ENCODE results near the gene RGL2. TPM values are rescaled to one million over a fixed set of nuclear protein-coding genes. Genes with fewer than 3 reads are reported as not detected.

Gene RGL2
- total and polyA plus RNA-seq, 2 of the 13 experiments (the other 11 are each of a cell fraction or from before 2014, with no cell fraction given) = 22.9 to 47.4 TPM

- TF ChIP-seq ZNF75D (CRISPR knock-in tag; IDR thresholded peaks at IDR 0.05; ENCODE audit: borderline replicate concordance) = no peak
- TF ChIP-seq ZBTB43 (CRISPR knock-in tag; conservative IDR thresholded peaks at IDR 0.05) = peak; percentile 33; the same call in 1 of the 2 replicates
- peak; percentile 44 for TF ChIP-seq HNRNPLL (IDR thresholded peaks at IDR 0.05; ENCODE audit: low read depth, low read length, poor library complexity, severe bottlenecking)
- no peak for TF ChIP-seq RFX3 (CRISPR knock-in tag; IDR thresholded peaks at IDR 0.05)
Measured at GRCh38 chr6:33271468-33272274, 27.1 kb downstream of the RGL2 start, which contains the start of the genes RPS18 and VPS52 (continued).

- 0% methylated on average over 7 of the region's 7 CpGs for WGBS (ENCODE audit: low lambda C conversion rate)
- peak overlapping the region; percentile 99 for H2AFZ ChIP-seq (ENCODE audit: low read length)
- ATAC-seq = peak; percentile 26
- in situ Hi-C loops (cut with HindIII; ENCODE audit: extremely low pct_ligation_motif_present, low pct_unique_long_range_greater_than_20kb) (no loop called here), intact Hi-C loops (cut with micrococcal nuclease; ENCODE audit: unreplicated experiment) (loop anchor here (1.0 to 5.0 kb wide), 2 partner anchors 41 to 70 kb away; partner anchors contain the start of gene TAPBP)
- ChIA-PET POLR2A (interaction anchor here (0.7 to 3.9 kb wide), 21 partner anchors 8 to 1094 kb away, joined by 3 to 94 read pairs (median 12); partner anchors contain the start of genes HSD17B8, PFDN6, RGL2 and RING1), CTCF (ENCODE audit: low intra/inter-chr PET ratio, low total read pairs) (interaction anchor here (0.8 kb wide), 1 partner anchor 9 kb away, joined by 3 read pairs; no protein-coding TSS in a partner anchor)
- H3K9ac ChIP-seq (ENCODE audit: insufficient read depth, low read depth, low read length) = peak overlapping the region; percentile 95
- H3K4me1 ChIP-seq (ENCODE audit: insufficient read depth, low read length) = peaks cover 48% of the 10 kb centered on the region
- no peaks in the 10 kb centered on the region; a peak in 1 of 5 replicates for H3K27me3 ChIP-seq (ENCODE audit: control insufficient read depth in 1 of 2, insufficient read depth in 2 of 2, low read length in 2 of 2)
- no peaks in the 10 kb centered on the region for H3K9me3 ChIP-seq (ENCODE audit: low read length)
- H4K20me1 ChIP-seq (ENCODE audit: insufficient read depth, low read length) = peaks cover 32% of the 10 kb centered on the region
- FAIRE-seq = peak; percentile 58
- peak overlapping the region; percentile 85 for H3K4me2 ChIP-seq (ENCODE audit: low read depth, low read length)
- peaks cover 46% of the 10 kb centered on the region for H3K79me2 ChIP-seq (ENCODE audit: insufficient read depth, low read length)
- peak overlapping the region; percentile 75 to 89 (median 82) for H3K4me3 ChIP-seq (replicated peaks in 1 of 3; ENCODE audit: insufficient read depth in 1 of 3, low read depth in 2 of 3, low read length in 3 of 3)
- H3K36me3 ChIP-seq (replicated peaks in 1 of 2; ENCODE audit: control insufficient read depth in 1 of 2, insufficient read depth in 2 of 2, low read length in 2 of 2) = peaks cover 32 to 61% of the 10 kb centered on the region in 2 experiments
- no peak for DNase-seq (ENCODE audit: low spot score)
- BruUV-seq (replicated peaks) = TSS peak; percentile 89
- H3K27ac ChIP-seq (ENCODE audit: extremely low read length, insufficient read depth, low read length) = peak overlapping the region; percentile 95
- 0 out of 2 replicates have a peak, but pooled peaks have one; percentile 25 for TF ChIP-seq REL (CRISPR knock-in tag; conservative IDR thresholded peaks at IDR 0.05)
- TF ChIP-seq SSRP1 (CRISPR knock-in tag; IDR thresholded peaks at IDR 0.05) = 0 out of 2 replicates have a peak, but pooled peaks have one; percentile 40
- no peak for TF ChIP-seq SRY (CRISPR knock-in tag; IDR thresholded peaks at IDR 0.05)
- TF ChIP-seq RCOR2 (CRISPR knock-in tag; IDR thresholded peaks at IDR 0.05) = peak; percentile 78
- peak; percentile 97 for TF ChIP-seq ZMYM3 (CRISPR knock-in tag; IDR thresholded peaks at IDR 0.05)
- TF ChIP-seq KDM1A (CRISPR knock-in tag; IDR thresholded peaks at IDR 0.05) = 0 out of 2 replicates have a peak, but pooled peaks have one; percentile 50
- 0 out of 2 replicates have a peak, but pooled peaks have one; percentile 12 for TF ChIP-seq AKAP8 (CRISPR knock-in tag; IDR thresholded peaks at IDR 0.05)
- TF ChIP-seq ZNF792 (CRISPR knock-in tag; IDR thresholded peaks at IDR 0.05) = 0 out of 2 replicates have a peak, but pooled peaks have one; percentile 1
- TF ChIP-seq NFRKB (IDR thresholded peaks at IDR 0.05) = no peak
- TF ChIP-seq MLXIP (CRISPR knock-in tag; IDR thresholded peaks at IDR 0.05; ENCODE audit: borderline replicate concordance) = peak; percentile 1; the same call in 1 of the 2 replicates
- TF ChIP-seq CHD4 (IDR thresholded peaks at IDR 0.05; ENCODE audit: borderline replicate concordance, low read length) = peak; percentile 41; the same call in 1 of the 2 replicates
- TF ChIP-seq CSRNP2 (CRISPR knock-in tag; conservative IDR thresholded peaks at IDR 0.05; ENCODE audit: low read depth) = no peak
- peak; percentile 72 for TF ChIP-seq ZFP36 (IDR thresholded peaks at IDR 0.05; ENCODE audit: borderline replicate concordance, low read depth, low read length, partially characterized antibody)
Measured at GRCh38 chr6:33271117-33271467, 27.6 kb downstream of the RGL2 start.

All from HepG2 (cell line).